Upper lobe of right lung (tissue), 1 donor: ENCODE results near the gene SACM1L. TPM values are rescaled to one million over a fixed set of nuclear protein-coding genes. Genes with fewer than 3 reads are reported as not detected.

ENCODE experiments used
- ATAC-seq: fragments of 200-7000 bp; cut with Tn5 transposase; one replicate; pipeline ENCODE4 v1.9.1; 2020; ENCODE audit warnings: mild to moderate bottlenecking, moderate library complexity
- DNase-seq: peaks from one replicate; pipeline ENCODE4 v3.0.0-alpha.2; 2020
- H3K27ac ChIP-seq: fragments of 200-600 bp; one replicate; pipeline ENCODE4 v1.8.0; 2022
- H3K27me3 ChIP-seq: fragments of 200-600 bp; one replicate; pipeline ENCODE4 v1.8.0; 2022; ENCODE audit warnings: mild to moderate bottlenecking
- H3K36me3 ChIP-seq: fragments of 200-600 bp; one replicate; pipeline ENCODE4 v1.8.0; 2022
- H3K4me1 ChIP-seq: fragments of 200-600 bp; one replicate; pipeline ENCODE4 v1.8.0; 2022
- H3K4me3 ChIP-seq: fragments of 200-600 bp; one replicate; pipeline ENCODE4 v1.8.0; 2022; ENCODE audit warnings: mild to moderate bottlenecking
- H3K9me3 ChIP-seq: fragments of 200-600 bp; one replicate; pipeline ENCODE4 v1.8.0; 2022
- CTCF ChIP-seq: fragments of 200-600 bp; IDR thresholded peaks from one replicate; pipeline ENCODE4 v1.8.0; 2022; ENCODE audit warnings: antibody characterized with exemption
- intact Hi-C: fragments of 100-400 bp; cut with DNase I; formaldehyde crosslinking; loops from one replicate; pipeline ENCODE4 v1.11.0; 2022
- total RNA-seq: library from RNA; stranded (reverse); fragmentation: NEBNext Ultra II Directional; extraction: Animal tissue kit (Norgen Biotek cat#: 25700); gene quantifications from one replicate; pipeline ENCODE4 v1.2.1, GENCODE V29; 2021
- donor health status: DM: no; HTN: yes; CAD: no; lungs with severe emphysema.

The SACM1L gene
- total RNA-seq, 1 donor from 2014 or later, result 77.1 TPM

- intact Hi-C loops, result no loop called here
- peak overlapping the region; percentile 80 for H3K27ac ChIP-seq
- peaks cover 21% of the 10 kb centered on the region for H3K4me1 ChIP-seq
- H3K9me3 ChIP-seq, result no peaks in the 10 kb centered on the region
- no peak overlapping the region for H3K4me3 ChIP-seq
- H3K36me3 ChIP-seq, result peaks cover 51% of the 10 kb centered on the region
- ATAC-seq, result no peak
- TF ChIP-seq CTCF, result no peak
- no peak for DNase-seq
- no peaks in the 10 kb centered on the region for H3K27me3 ChIP-seq
Measured at GRCh38 chr3:45677841-45678240, 11.4 kb upstream of the SACM1L start.

GRCh38 chr3:45679805-45680204 lies 9.4 kb upstream of the SACM1L start:
- DNase-seq, result no peak
- Histone ChIP-seq H3K9me3 (no peaks in the 10 kb centered on the region), H3K27ac (no peak overlapping the region), H3K4me1 (peaks cover 21% of the 10 kb centered on the region), H3K36me3 (peaks cover 31% of the 10 kb centered on the region), H3K27me3 (no peaks in the 10 kb centered on the region), H3K4me3 (no peak overlapping the region)
- TF ChIP-seq CTCF, result no peak
- peak; percentile 54 for ATAC-seq
- intact Hi-C loops, result no loop called here

- Histone ChIP-seq H3K27ac (no peak overlapping the region), H3K9me3 (no peaks in the 10 kb centered on the region), H3K4me3 (no peak overlapping the region), H3K27me3 (no peaks in the 10 kb centered on the region), H3K4me1 (peaks cover 16% of the 10 kb centered on the region), H3K36me3 (peaks cover 27% of the 10 kb centered on the region)
- no peak for DNase-seq
- intact Hi-C loops, result no loop called here
- TF ChIP-seq CTCF, result no peak
- ATAC-seq, result no peak
Measured at GRCh38 chr3:45681221-45681620, 8.0 kb upstream of the SACM1L start.

- TF ChIP-seq CTCF, result no peak
- DNase-seq (no peak), ATAC-seq (peak; percentile 27)
- Histone ChIP-seq H3K4me3 (no peak overlapping the region), H3K9me3 (no peaks in the 10 kb centered on the region), H3K4me1 (peaks cover 10% of the 10 kb centered on the region), H3K27ac (no peak overlapping the region), H3K36me3 (peaks cover 27% of the 10 kb centered on the region), H3K27me3 (no peaks in the 10 kb centered on the region)
- intact Hi-C loops, result no loop called here
Measured at GRCh38 chr3:45681846-45682245, 7.3 kb upstream of the SACM1L start.

- Histone ChIP-seq H3K27ac (no peak overlapping the region), H3K4me1 (peaks cover 5% of the 10 kb centered on the region)
Measured at GRCh38 chr3:45682311-45682710, 6.9 kb upstream of the SACM1L start.

More at GRCh38 chr3:45682311-45682710, 6.9 kb upstream of the SACM1L start:
- peaks cover 25% of the 10 kb centered on the region for H3K36me3 ChIP-seq
- H3K27me3 ChIP-seq, result no peaks in the 10 kb centered on the region
- TF ChIP-seq CTCF, result no peak
- intact Hi-C loops, result no loop called here
- ATAC-seq (no peak), DNase-seq (no peak)
- H3K4me3 ChIP-seq, result no peak overlapping the region
- H3K9me3 ChIP-seq, result no peaks in the 10 kb centered on the region
